ENCODE results near the gene THEM4. TPM values are rescaled to one million over a fixed set of nuclear protein-coding genes. Genes with fewer than 3 reads are reported as not detected.

Gene THEM4
- total and polyA plus RNA-seq, 2 experiments from 2014 or later: 13.4 to 20.4 TPM

DNA sequence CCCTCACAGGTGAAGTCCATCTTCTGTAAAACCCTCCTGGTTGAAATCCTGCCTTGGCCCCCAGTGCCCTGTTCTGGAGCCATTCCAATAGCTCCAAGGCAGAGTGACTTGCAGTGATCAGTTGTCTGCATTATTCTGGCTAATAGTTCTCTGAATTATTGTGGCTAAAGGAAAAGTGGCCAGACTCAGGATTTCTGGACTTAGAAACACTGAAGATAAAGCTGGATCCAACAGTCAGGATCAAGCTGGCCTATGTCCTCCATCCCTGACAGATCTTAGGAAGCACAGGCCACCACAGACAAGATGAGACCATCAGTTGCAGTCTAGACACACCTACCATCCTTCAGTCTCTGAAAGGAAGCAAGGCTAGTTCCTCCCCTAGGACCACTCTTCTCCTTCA is 68.9 kb downstream of the THEM4 start:
- H3K36me3 Mint-ChIP-seq (ENCODE audit: low read depth): no peaks in the 10 kb centered on the region; the same call in 2 of the 3 replicates
- ATAC-seq: no peak
- peak overlapping the region; percentile 84 for H3K4me3 ChIP-seq

DNA sequence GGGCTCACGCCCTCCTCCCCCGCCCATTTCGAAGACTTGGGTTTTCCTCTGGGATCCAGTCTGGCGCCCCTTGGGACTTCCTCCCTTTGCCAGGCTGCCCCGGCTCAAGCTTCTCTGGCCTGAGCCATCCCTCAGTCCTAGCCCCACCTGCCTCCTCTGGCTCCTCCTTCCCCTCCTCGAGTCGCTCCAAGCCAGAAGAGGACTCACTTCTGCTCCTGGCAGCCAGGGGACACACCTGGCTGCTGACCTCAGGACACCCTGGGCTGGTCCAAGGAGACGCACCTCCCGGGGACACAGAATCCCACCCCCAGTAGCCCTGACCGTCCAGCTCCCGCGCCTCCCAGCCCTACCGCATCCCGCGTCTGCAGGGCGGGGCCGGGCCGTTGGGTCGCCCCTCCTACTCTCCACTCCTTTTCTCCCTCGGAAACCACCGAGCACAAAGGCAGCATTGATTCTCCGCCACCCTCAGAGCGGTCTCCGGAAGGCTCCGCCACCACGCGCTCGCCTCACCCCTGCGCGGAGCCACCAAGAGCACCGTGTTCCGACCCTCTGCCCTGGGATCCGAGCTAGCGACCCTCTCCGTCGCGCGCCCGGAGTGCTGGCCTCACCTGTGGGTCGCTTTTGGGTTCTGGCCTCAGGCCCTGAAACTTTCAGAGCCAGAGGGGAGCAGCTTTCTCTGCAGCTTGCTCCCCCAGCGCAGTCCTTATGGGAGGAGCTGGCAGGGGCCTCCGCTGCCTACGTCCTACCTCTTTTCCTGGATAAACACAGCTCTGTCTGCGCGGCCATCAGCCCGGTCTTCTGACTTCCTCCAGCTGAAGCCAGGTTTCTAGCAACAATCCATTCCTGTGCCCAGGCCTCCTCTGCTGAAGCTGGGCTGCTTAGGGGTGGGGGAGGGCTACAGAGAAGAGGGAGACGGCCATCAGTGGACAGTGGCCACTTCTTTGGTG is 69.6 kb downstream of the THEM4 start, which contains the start of gene C2CD4D:
Gene C2CD4D (minus strand): TSS at position 364 of the 947 bp plus-strand sequence. CDS start 831 bp downstream, outside the sequence.
- Mint-ChIP-seq H3K27me3 (ENCODE audit: insufficient read depth, low read depth, poor library complexity) (peaks cover 31% of the 10 kb centered on the region), H3K4me3 (peak within 1 kb of the TSS; percentile 86), H3K36me3 (ENCODE audit: low read depth) (no peaks in the 10 kb centered on the region; the same call in 2 of the 3 replicates), H3K9me3 (peaks cover 4% of the 10 kb centered on the region; the same call in 2 of the 3 replicates), H3K4me1 (peaks cover 26% of the 10 kb centered on the region), H3K27ac (peak within 1 kb of the TSS; percentile 84)
- Histone ChIP-seq H2AFZ (peak within 1 kb of the TSS; percentile 99), H3K4me1 (ENCODE audit: insufficient read depth) (peaks cover 21% of the 10 kb centered on the region), H3K79me2 (replicated peaks; ENCODE audit: insufficient read depth) (no peaks in the 10 kb centered on the region), H3K4me2 (peak within 1 kb of the TSS; percentile 96), H3K27ac (ENCODE audit: low read depth) (peak within 1 kb of the TSS; percentile 92), H3K9me2 (ENCODE audit: insufficient read depth) (no peaks in the 10 kb centered on the region), H3K4me3 (peak within 1 kb of the TSS; percentile 84), H4K20me1 (replicated peaks; ENCODE audit: insufficient read depth) (no peaks in the 10 kb centered on the region), H3F3A (replicated peaks; ENCODE audit: low read depth) (peaks cover 5% of the 10 kb centered on the region; the same call in 1 of the 2 replicates), H3K36me3 (ENCODE audit: insufficient read depth) (no peaks in the 10 kb centered on the region), H3K27me3 (ENCODE audit: insufficient read depth) (peaks cover 45% of the 10 kb centered on the region)
- ATAC-seq (peak; percentile 74), DNase-seq (ENCODE audit: low spot score) (peak; percentile 89)
- TF ChIP-seq EZH2phosphoT487 (IDR thresholded peaks at IDR 0.05; ENCODE audit: unreplicated experiment) (no peak), STAT1 (IDR thresholded peaks at IDR 0.05; ENCODE audit: unreplicated experiment) (no peak), NANOG (IDR thresholded peaks at IDR 0.05; ENCODE audit: borderline replicate concordance) (no peak), POLR2AphosphoS5 (IDR thresholded peaks at IDR 0.05; ENCODE audit: low read depth) (peak; percentile 86), CREB1 (CRISPR knock-in tag; IDR thresholded peaks at IDR 0.05; ENCODE audit: low read depth) (0 out of 2 replicates have a peak, but pooled peaks have one; percentile 18), JUNB (IDR thresholded peaks at IDR 0.05; ENCODE audit: unreplicated experiment) (no peak), EZH2 (IDR thresholded peaks at IDR 0.05; ENCODE audit: low read depth, unreplicated experiment) (no peak), ZNF114 (CRISPR knock-in tag; IDR thresholded peaks at IDR 0.05) (no peak)
- TF ChIP-seq, protein P1, sequence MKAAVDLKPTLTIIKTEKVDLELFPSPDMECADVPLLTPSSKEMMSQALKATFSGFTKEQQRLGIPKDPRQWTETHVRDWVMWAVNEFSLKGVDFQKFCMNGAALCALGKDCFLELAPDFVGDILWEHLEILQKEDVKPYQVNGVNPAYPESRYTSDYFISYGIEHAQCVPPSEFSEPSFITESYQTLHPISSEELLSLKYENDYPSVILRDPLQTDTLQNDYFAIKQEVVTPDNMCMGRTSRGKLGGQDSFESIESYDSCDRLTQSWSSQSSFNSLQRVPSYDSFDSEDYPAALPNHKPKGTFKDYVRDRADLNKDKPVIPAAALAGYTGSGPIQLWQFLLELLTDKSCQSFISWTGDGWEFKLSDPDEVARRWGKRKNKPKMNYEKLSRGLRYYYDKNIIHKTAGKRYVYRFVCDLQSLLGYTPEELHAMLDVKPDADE (IDR thresholded peaks at IDR 0.05): peak; percentile 45; the same call in 1 of the 2 replicates

More for the DNA sequence above, 68.9 kb downstream of the THEM4 start:
- no peaks in the 10 kb centered on the region for H4K20me1 ChIP-seq (replicated peaks; ENCODE audit: insufficient read depth)
- H3K27ac Mint-ChIP-seq: 0 out of 2 replicates have a peak overlapping the region, but pooled peaks have one; percentile 84
- H3F3A ChIP-seq (replicated peaks; ENCODE audit: low read depth): peaks cover 5% of the 10 kb centered on the region; the same call in 1 of the 2 replicates
- peaks cover 31% of the 10 kb centered on the region for H3K27me3 Mint-ChIP-seq (ENCODE audit: insufficient read depth, low read depth, poor library complexity)
- peaks cover 29% of the 10 kb centered on the region for H3K4me1 Mint-ChIP-seq
- peak overlapping the region; percentile 86 for H3K4me3 Mint-ChIP-seq
- H3K4me2 ChIP-seq: peak overlapping the region; percentile 96
- H3K4me1 ChIP-seq (ENCODE audit: insufficient read depth): peaks cover 21% of the 10 kb centered on the region
- H3K79me2 ChIP-seq (replicated peaks; ENCODE audit: insufficient read depth): no peaks in the 10 kb centered on the region
- TF ChIP-seq STAT1 (IDR thresholded peaks at IDR 0.05; ENCODE audit: unreplicated experiment) (no peak), ZNF331 (CRISPR knock-in tag; IDR thresholded peaks at IDR 0.05; ENCODE audit: low read depth) (no peak)
- TF ChIP-seq, protein P2, sequence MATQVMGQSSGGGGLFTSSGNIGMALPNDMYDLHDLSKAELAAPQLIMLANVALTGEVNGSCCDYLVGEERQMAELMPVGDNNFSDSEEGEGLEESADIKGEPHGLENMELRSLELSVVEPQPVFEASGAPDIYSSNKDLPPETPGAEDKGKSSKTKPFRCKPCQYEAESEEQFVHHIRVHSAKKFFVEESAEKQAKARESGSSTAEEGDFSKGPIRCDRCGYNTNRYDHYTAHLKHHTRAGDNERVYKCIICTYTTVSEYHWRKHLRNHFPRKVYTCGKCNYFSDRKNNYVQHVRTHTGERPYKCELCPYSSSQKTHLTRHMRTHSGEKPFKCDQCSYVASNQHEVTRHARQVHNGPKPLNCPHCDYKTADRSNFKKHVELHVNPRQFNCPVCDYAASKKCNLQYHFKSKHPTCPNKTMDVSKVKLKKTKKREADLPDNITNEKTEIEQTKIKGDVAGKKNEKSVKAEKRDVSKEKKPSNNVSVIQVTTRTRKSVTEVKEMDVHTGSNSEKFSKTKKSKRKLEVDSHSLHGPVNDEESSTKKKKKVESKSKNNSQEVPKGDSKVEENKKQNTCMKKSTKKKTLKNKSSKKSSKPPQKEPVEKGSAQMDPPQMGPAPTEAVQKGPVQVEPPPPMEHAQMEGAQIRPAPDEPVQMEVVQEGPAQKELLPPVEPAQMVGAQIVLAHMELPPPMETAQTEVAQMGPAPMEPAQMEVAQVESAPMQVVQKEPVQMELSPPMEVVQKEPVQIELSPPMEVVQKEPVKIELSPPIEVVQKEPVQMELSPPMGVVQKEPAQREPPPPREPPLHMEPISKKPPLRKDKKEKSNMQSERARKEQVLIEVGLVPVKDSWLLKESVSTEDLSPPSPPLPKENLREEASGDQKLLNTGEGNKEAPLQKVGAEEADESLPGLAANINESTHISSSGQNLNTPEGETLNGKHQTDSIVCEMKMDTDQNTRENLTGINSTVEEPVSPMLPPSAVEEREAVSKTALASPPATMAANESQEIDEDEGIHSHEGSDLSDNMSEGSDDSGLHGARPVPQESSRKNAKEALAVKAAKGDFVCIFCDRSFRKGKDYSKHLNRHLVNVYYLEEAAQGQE (IDR thresholded peaks at IDR 0.05; ENCODE audit: unreplicated experiment): no peak
- TF ChIP-seq, protein P3, sequence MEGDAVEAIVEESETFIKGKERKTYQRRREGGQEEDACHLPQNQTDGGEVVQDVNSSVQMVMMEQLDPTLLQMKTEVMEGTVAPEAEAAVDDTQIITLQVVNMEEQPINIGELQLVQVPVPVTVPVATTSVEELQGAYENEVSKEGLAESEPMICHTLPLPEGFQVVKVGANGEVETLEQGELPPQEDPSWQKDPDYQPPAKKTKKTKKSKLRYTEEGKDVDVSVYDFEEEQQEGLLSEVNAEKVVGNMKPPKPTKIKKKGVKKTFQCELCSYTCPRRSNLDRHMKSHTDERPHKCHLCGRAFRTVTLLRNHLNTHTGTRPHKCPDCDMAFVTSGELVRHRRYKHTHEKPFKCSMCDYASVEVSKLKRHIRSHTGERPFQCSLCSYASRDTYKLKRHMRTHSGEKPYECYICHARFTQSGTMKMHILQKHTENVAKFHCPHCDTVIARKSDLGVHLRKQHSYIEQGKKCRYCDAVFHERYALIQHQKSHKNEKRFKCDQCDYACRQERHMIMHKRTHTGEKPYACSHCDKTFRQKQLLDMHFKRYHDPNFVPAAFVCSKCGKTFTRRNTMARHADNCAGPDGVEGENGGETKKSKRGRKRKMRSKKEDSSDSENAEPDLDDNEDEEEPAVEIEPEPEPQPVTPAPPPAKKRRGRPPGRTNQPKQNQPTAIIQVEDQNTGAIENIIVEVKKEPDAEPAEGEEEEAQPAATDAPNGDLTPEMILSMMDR (conservative IDR thresholded peaks at IDR 0.05; ENCODE audit: low read depth in 2 of 2): no peak
- H3K27ac ChIP-seq (ENCODE audit: low read depth): peak overlapping the region; percentile 92
- H3K27me3 ChIP-seq (ENCODE audit: insufficient read depth): peaks cover 45% of the 10 kb centered on the region
- no peaks in the 10 kb centered on the region for H3K9me2 ChIP-seq (ENCODE audit: insufficient read depth)
- peaks cover 4% of the 10 kb centered on the region; the same call in 2 of the 3 replicates for H3K9me3 Mint-ChIP-seq
- no peak for DNase-seq (ENCODE audit: low spot score)
- peak overlapping the region; percentile 99; the same call in 1 of the 2 replicates for H2AFZ ChIP-seq
- no peaks in the 10 kb centered on the region for H3K36me3 ChIP-seq (ENCODE audit: insufficient read depth)
